ENCODE measurements around the gene ATF7. TPM values are rescaled to one million over a fixed set of nuclear protein-coding genes. Genes with fewer than 3 reads are reported as not detected.
"Not testable (repeated sequence)": the region's sequence is repeated elsewhere in the genome, so short reads cannot be mapped to it uniquely, and the experiment has no call there.

Gene ATF7
- total RNA-seq, 2 experiments from 2014 or later, result 13.3 to 14.3 TPM

DNA sequence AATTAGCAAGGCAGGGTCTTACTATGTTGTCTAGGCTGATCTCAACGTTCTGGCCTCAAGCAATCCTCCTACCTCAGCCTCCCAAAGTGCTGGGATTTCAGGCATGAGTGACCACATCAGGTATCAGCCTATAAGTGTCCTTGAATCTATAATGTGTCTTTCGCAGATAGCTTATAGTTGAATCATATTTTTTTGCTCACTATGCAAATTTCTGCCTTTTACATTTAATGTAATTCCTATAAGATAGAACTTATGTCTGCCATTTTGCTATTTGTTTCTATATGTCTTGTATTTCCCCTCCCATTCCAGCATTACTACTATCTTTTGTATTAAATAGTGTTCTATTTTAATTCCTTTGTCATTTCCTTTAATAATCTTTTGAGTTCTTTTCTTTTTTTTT, 10.5 kb upstream of the ATF7 start:
- Histone ChIP-seq H3K27me3 (ENCODE audit: control insufficient read depth in 1 of 2, insufficient read depth in 2 of 2, low read length in 2 of 2) (no peaks in the 10 kb centered on the region), H3K36me3 (ENCODE audit: insufficient read depth, low read length) (no peaks in the 10 kb centered on the region), H3K9me3 (ENCODE audit: control insufficient read depth in 1 of 2, insufficient read depth in 1 of 2, low read length in 2 of 2) (no peaks in the 10 kb centered on the region), H3K4me1 (ENCODE audit: insufficient read depth, low read length) (no peaks in the 10 kb centered on the region), H3K4me3 (ENCODE audit: low read length) (no peak overlapping the region), H3K27ac (ENCODE audit: low read depth in 1 of 2, low read length in 2 of 2) (no peak overlapping the region)
- ChIA-PET CTCF (no interaction called here), POLR2A (no interaction called here)
- no peak for TF ChIP-seq CTCF (IDR thresholded peaks at IDR 0.05)
- Mint-ChIP-seq H3K9me3 (no peaks in the 10 kb centered on the region), H3K4me3 (no peak overlapping the region), H3K27me3 (no peaks in the 10 kb centered on the region), H3K4me1 (ENCODE audit: low read depth) (no peaks in the 10 kb centered on the region), H3K27ac (no peak overlapping the region), H3K36me3 (ENCODE audit: low read depth) (no peaks in the 10 kb centered on the region)
- intact Hi-C loops (cut with DNase I, micrococcal nuclease), result no loop called here
- DNase-seq, result no peak
- no peak for ATAC-seq (ENCODE audit: poor library complexity)

DNA sequence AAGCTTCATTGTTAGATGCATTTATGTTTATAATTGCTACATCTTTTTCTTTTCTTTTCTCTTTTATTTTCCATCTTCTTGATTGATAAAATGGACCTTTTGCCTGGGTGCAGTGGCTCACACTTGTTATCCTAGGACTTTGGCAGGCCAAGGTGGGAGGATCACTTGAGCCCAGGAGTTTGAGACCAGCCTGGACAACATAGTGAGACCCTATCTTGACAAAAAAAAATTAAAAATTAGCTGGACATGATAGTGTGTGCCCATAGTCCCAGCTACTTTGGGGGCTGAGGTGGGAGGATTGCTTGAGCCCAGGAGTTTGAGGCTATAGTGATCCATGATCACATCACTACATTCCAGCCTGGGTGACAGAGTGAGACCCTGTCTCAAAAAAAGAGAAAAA, 9.5 kb upstream of the ATF7 start:
- H3K4me3 ChIP-seq (ENCODE audit: low read length); H3K27ac ChIP-seq (ENCODE audit: low read depth in 1 of 2, low read length in 2 of 2); DNase-seq; H3K4me3 Mint-ChIP-seq; CTCF ChIA-PET; H3K9me3 ChIP-seq (ENCODE audit: control insufficient read depth in 1 of 2, insufficient read depth in 1 of 2, low read length in 2 of 2); H3K27me3 ChIP-seq (ENCODE audit: control insufficient read depth in 1 of 2, insufficient read depth in 2 of 2, low read length in 2 of 2); H3K27me3 Mint-ChIP-seq; H3K9me3 Mint-ChIP-seq; H3K36me3 ChIP-seq (ENCODE audit: insufficient read depth, low read length); H3K27ac Mint-ChIP-seq; ATAC-seq (ENCODE audit: poor library complexity); H3K4me1 Mint-ChIP-seq (ENCODE audit: low read depth); H3K4me1 ChIP-seq (ENCODE audit: insufficient read depth, low read length); H3K36me3 Mint-ChIP-seq (ENCODE audit: low read depth); intact Hi-C loops (cut with DNase I, micrococcal nuclease): not testable (repeated sequence)
- POLR2A ChIA-PET, result interaction anchor here (0.7 kb wide), 1 partner anchor 255 kb away, joined by 3 read pairs; no protein-coding TSS in a partner anchor

DNA sequence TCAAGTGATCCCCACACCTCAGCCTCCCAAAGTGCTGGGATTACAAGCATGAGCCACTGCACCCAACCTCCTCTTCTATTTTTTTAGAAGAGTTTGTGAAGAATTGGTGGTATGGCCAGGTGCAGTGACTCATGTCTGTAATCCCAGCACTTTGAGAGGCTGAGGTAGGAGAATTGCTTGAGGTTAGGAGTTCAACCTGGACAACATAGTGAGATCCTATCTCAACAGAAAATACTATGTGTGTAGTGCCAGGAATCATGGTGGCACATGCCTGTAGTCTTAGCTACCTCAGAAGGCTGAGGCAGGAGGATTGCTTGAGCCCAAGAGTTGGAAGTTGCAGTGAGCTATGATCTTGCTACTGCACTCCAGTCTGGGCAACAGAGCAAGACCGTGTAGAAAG, 5.5 kb upstream of the ATF7 start:
- H3K9me3 Mint-ChIP-seq, result no peaks in the 10 kb centered on the region
- H3K36me3 Mint-ChIP-seq (ENCODE audit: low read depth), result no peaks in the 10 kb centered on the region
- ATAC-seq (ENCODE audit: poor library complexity), result no peak
- Histone ChIP-seq H3K27me3 (ENCODE audit: control insufficient read depth in 1 of 2, insufficient read depth in 2 of 2, low read length in 2 of 2) (no peaks in the 10 kb centered on the region), H3K36me3 (ENCODE audit: insufficient read depth, low read length) (no peaks in the 10 kb centered on the region), H3K4me1 (ENCODE audit: insufficient read depth, low read length) (peaks cover 6% of the 10 kb centered on the region), H3K9me3 (ENCODE audit: control insufficient read depth in 1 of 2, insufficient read depth in 1 of 2, low read length in 2 of 2) (no peaks in the 10 kb centered on the region), H3K4me3 (ENCODE audit: low read length) (no peak overlapping the region), H3K27ac (ENCODE audit: low read depth in 1 of 2, low read length in 2 of 2) (no peak overlapping the region)
- no peak overlapping the region for H3K27ac Mint-ChIP-seq
- POLR2A ChIA-PET, result no interaction called here
- CTCF ChIA-PET, result no interaction called here
- no peak for TF ChIP-seq CTCF (IDR thresholded peaks at IDR 0.05)
- no peak for DNase-seq
- no peaks in the 10 kb centered on the region for H3K27me3 Mint-ChIP-seq
- peaks cover 8% of the 10 kb centered on the region for H3K4me1 Mint-ChIP-seq (ENCODE audit: low read depth)
- no peak overlapping the region for H3K4me3 Mint-ChIP-seq
- intact Hi-C loops (cut with DNase I, micrococcal nuclease), result no loop called here

- ChIA-PET POLR2A (interaction anchor here (0.6 to 3.5 kb wide), 3 partner anchors 18 to 262 kb away, joined by 3 to 28 read pairs (median 4); partner anchors contain the start of gene ATP5MC2), CTCF (interaction anchor here (0.6 to 7.6 kb wide), 3 partner anchors 47 to 146 kb away, joined by 3 to 31 read pairs (median 9); partner anchors contain the start of gene ATP5MC2)
- Mint-ChIP-seq H3K27me3 (no peaks in the 10 kb centered on the region), H3K9me3 (no peaks in the 10 kb centered on the region), H3K36me3 (ENCODE audit: low read depth) (peaks cover 12% of the 10 kb centered on the region), H3K27ac (no peak overlapping the region), H3K4me1 (ENCODE audit: low read depth) (peaks cover 46% of the 10 kb centered on the region), H3K4me3 (peak overlapping the region; percentile 68)
- intact Hi-C loops (cut with DNase I, micrococcal nuclease), result loop anchor here (2.0 to 5.0 kb wide), 5 partner anchors 47 to 576 kb away; partner anchors contain the start of genes CALCOCO1 (in 1 of the 2) and TNS2 (in 1 of the 2)
- Histone ChIP-seq H3K27me3 (ENCODE audit: control insufficient read depth in 1 of 2, insufficient read depth in 2 of 2, low read length in 2 of 2) (no peaks in the 10 kb centered on the region), H3K4me3 (ENCODE audit: low read length) (no peak overlapping the region), H3K9me3 (ENCODE audit: control insufficient read depth in 1 of 2, insufficient read depth in 1 of 2, low read length in 2 of 2) (no peaks in the 10 kb centered on the region), H3K27ac (ENCODE audit: low read depth in 1 of 2, low read length in 2 of 2) (no peak overlapping the region), H3K4me1 (ENCODE audit: insufficient read depth, low read length) (peaks cover 22% of the 10 kb centered on the region), H3K36me3 (ENCODE audit: insufficient read depth, low read length) (no peaks in the 10 kb centered on the region)
- no peak for DNase-seq
- no peak for ATAC-seq (ENCODE audit: poor library complexity)
- no peak for TF ChIP-seq CTCF (IDR thresholded peaks at IDR 0.05)
These were observed 1.7 kb upstream of the ATF7 start for GRCh38 chr12:53627919-53628318.

Measured in CD4-positive, alpha-beta T cell (primary cell).